GM18499 (cell line): ENCODE results near the gene CFL1.
A peak's percentile ranks its signal among the peaks of the same experiment; 100 is the strongest.
"Not testable (repeated sequence)": the region's sequence is repeated elsewhere in the genome, so short reads cannot be mapped to it uniquely, and the experiment has no call there.

Experiments used
- ATAC-seq: cut with Tn5 transposase; IDR thresholded peaks from one replicate; pipeline ENCODE4 v1.9.1; 2021; ENCODE audit warnings: moderate number of reproducible peaks; ENCODE audit not compliant: insufficient read depth, unreplicated experiment

CFL1 gene

DNA sequence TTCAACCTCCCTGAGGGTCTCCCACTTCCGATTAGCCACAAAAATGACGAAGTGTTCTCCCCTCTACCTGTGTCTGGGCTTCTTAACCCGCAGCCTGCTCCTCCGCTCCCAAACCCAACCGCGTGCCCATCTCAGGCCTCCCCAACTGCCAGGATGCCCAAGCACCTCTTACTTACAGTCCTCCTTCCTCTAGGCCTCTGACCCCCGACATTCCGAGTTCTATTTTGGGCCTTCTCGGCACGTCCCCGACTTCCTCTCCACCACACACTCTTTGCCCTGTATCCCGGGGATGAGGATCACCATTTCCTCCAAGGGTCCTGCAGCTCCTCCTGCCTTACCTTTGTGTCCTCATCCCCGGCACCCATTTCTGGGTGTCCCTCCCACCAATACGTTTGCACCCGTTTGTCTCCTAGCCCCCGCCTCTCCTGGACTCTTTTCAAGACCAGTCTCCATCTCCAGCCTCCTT lies 1.9 kb upstream of the CFL1 start:
- ATAC-seq: no peak

DNA sequence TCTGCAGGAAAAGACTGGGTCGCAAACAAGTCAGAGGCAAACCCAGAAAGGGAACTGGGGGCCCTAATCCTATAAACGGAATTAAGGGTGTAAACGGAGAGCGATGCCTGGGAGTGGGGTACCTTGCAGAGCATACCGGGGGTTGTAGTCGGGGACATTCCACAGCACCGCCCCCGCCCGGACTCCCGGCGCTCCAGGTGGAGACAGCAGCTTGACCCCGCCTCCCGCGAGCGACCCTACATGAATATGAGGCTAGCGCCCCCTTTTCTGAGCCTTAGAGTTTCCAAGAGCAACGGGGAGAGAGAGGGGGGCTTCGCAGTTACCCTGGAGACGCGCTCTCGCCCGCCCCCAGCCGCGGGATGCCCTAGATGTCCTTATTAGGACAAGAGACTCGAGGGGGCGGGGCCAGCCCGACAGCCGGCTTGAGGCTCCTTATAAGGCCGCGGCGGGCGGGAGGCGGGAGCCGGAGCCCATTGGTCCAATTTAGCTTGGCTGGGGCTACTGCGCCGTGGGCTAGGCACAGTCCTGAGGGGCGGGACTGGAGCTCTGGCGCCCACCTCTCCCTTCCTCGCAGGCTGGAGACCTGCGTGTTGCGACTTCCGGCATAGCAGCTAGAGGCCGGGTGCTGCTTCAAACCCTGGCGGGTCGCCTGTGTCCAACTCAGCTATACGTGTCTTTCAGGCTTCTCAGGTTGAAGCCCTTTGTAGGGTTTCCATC lies 1.3 kb upstream of the CFL1 start:
- ATAC-seq: peak; percentile 36

DNA sequence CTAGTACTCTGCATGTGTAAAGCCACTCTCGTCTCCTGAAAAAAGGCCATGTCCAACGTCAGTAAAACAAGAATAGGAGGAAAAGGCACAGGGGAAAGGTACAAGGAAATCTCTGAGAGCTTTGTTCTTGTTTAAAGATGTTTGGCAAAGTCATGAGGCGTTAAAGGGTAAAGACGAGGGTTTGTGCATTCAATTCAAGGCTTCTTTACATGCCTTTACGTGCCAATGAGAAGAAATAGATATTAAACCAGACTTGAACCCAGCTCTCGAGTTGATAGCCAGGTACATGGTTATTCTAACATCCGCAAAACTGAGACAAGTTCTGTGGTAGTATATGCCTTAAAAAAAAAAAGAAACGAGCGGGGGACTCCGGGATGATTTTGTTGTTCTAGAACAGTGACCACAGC lies 704 bp upstream of the CFL1 start:
- no peak for ATAC-seq

GRCh38 chr11:65857500-65857852 lies 504 bp downstream of the CFL1 start:
- ATAC-seq: no peak

DNA sequence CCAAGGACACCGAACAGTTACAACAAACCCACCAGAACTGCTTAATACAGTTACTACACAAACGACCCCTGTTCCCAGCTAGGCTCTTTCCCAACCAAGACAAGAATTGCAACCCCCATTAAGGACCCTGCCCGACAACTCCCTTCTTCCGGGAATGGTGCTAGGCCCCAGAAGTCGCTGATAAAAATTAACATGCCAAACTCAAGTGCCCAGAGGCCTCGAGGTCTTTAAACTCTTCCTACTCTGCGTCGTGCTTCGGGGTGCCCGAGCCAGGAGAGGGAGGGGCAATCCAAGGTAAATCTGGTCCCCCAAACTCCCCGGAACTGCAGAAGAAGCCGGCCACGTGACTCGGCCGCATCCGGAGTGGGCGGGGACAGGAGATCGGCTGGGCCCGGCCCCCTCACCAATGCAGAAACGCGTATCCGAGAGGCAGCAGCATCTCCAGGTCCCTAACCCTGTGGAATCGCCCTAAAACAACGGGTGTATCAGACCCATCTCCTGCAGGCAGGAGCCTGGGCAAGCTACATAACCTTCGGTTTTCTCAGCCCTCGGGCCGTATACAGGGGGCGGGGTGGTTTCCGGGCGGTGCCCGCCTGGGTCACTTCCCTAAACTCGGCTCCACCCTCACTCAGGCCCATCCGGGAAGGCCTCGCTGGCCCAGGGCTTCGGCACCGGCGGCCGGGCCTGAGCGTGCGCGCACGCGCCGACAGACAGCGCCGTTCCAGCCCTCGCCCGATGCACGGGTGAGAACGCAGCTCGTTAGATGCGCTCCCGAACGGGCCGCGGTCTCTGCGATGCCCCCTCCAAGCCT lies 1.1 kb downstream of the CFL1 start:
- ATAC-seq: no peak

- no peak for ATAC-seq
Observed at GRCh38 chr11:65855927-65856363, 2.0 kb downstream of the CFL1 start.

DNA sequence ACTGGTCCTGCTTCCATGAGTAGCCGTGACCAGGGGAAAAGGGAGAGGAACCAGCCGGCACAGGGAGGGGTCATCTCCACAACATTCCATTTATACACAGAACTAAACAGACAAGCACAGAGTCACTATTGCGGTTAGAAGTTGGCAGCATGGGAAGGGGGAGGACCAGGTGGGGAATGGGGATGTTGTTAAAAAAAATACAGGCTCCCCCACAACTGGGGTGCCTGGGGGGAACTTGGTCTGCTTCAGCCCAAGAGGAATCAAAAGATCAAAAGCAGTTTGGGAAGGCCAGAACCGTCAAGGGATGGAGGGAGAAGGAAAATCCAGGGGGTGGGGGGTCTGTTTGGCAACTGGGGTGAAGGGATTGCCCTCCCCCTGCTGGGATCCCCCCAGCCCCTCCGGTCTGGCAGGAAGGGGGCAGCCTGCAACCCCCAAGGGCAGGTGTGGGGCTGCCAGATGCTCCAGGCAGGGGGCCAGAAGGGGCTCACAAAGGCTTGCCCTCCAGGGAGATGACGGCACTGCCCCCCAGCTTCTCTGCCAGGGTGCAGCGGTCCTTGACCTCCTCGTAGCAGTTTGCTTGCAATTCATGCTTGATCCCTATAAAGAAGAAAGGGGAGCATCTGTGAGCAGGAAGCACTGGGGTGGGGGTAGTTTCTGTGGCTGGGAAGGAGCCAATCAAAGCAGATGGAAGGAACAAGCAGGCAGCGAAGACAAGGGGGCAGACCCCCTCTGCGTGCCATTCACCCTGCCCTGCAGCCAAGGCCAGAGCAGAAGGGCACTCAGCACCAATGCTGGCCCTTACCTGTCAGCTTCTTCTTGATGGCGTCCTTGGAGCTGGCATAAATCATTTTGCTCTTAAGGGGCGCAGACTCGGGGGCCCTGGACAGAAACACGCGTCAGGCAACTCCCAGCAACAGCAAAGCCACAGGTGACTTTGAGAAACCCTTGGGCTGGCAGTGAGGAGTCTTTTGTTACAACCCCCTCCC lies 2.8 kb downstream of the CFL1 start:
- no peak for ATAC-seq

DNA sequence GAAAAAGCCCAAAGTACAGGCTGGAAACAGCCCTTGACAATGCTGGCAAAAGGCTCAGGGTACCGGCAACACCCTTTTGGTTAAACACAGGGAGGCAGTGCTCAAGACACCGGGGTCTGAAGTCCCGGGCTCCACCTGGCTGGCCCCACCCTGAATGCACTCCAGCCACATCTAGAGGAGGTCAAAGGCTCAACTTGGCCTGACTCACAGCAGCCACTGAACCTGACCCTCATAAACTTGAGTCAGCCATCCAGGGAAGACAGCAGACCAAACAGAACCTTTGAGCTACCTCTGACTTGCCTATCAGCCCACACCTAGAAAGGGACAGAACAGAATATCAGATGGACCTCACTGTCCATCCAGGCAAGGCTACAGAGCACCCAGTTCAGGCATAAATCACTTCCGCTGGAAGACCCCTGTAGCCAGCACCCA lies 3.8 kb downstream of the CFL1 start:
- no peak for ATAC-seq

DNA sequence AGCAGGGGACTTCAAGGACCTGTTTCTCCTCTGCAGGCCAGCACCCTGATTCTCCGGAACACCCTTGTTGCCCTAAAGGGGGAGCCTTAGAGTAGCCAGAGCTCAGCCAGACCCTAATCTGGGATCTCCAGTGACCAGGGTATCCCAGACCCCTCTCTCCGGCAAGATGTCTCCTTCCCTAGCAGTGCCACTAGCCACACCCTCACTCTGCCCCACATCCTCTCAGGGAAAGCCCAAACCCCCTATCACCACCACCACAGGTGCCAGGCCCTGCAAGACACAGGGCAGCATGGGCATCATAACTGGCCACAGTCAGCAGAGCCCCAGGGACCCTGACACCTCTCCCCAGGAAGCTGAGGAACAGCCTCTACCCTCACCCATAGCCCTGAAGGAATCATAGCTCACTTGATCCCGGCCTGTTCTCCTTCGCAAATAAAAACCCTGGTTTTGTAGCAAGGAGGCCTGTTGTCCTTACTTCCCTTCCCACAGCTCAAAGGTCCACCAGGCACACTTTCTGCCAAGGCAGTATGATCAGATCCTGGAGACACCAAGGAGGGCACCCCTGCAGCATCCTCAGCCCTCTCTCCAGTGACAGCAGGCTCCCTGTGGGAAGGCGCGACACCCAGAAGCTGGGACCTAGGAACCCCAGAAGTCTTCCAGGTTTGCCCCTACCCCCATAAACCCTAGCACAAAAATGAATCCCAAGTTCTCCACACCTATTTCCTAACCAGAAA lies 4.6 kb downstream of the CFL1 start:
- ATAC-seq: no peak

DNA sequence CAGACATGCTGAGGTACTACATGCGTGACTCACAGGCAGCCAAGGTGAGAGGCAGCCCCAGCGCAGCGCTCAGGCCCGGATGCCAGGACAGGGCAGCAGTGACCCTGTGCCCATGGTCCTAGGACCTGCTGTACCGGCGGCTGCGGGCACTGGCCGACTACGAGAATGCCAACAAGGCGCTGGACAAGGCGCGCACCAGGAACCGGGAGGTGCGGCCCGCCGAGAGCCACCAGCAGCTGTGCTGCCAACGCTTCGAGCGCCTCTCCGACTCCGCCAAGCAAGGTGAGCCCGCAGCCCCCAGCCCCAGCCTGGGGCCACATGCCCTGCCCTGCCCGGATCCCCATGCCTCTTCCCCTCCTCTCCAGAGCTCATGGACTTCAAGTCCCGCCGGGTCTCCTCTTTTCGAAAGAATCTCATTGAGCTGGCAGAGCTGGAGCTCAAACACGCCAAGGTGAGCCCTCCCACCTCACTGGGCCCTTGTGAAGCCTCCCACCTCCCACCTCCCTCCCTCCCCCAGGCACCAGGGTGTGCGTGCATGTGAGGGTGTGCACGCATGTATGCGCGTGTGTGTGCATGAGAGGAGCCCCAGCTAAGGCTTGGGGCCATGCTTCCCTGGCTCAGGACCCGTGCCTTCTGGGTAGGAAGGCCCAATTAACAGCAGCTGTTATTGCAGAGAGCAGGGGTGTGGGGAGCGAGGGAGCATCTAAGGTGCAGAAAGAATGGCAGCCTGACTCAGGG lies 5.3 kb downstream of the CFL1 start:
- ATAC-seq: no peak

DNA sequence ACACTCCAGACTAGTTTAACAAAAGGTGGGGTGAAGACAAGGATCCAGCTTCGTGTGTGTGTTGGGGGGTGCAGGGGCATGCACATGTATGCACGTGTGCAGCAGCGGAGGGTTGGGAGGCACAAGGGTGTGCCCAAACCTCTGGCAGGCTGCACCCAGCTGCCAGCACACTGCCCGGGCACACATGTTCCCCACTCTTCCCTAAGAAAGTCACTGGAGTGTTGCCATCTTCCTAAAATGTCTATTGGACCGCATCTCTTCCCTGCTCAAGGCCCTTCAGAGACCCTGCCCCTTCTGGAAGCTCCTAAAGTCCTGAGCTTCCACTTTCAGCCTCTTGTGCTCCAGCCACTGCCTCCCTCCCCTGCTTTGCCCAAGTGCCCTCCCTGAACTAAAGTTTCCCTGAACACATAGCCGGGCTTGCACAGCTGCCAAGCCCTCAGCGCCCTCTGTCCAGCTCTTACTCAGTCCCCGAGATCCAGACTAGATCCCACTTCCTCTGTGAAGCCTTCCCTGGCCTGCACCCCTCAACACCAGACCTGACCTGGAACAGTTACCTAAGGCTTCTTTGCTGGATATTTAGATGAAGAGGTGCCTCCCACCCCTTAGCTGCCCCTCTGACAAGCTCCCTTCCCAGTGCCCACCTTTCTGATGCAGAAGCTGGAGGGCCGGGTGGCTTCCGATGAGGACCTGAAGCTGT lies 6.0 kb downstream of the CFL1 start:
- no peak for ATAC-seq

GRCh38 chr11:65851083-65851579 lies 6.8 kb downstream of the CFL1 start:
- no peak for ATAC-seq

DNA sequence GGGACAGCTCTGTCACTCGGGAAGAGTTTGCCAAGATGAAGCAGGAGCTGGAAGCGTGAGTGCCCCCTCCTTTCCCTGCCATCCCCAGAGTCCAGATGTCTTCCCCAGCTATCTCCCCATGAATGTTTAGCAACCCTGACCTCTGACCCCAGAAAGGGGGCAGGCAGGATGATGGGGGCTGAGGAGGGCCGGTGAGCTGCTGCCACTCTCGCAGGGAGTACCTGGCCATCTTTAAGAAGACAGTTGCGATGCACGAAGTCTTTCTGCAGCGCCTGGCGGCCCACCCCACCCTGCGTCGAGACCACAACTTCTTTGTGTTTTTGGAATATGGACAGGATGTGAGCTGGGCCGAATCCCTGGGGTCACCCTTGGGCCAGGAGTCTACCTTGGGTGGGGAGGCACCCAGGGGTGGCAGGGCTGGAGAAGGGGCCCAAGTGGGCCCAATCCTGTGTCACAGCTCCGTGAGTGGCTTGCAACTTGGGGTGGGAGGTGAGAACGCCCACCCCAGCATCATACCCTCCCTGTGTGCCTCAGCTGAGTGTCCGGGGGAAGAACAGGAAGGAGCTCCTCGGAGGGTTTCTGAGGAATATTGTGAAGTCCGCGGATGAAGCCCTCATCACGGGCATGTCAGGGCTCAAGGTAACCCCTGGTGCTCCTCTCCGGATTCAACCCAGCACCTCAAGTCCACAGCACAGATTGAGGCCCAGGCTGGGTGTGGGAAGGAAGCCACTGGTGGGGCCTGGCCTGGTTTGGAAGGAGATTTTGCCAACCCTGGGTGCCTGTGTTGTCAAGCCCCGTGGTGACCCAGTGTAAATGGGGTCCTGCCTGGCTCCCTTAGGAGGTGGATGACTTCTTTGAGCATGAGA lies 7.5 kb downstream of the CFL1 start:
- no peak for ATAC-seq

- ATAC-seq: no peak
Observed at GRCh38 chr11:65849771-65850216, 8.2 kb downstream of the CFL1 start.

DNA sequence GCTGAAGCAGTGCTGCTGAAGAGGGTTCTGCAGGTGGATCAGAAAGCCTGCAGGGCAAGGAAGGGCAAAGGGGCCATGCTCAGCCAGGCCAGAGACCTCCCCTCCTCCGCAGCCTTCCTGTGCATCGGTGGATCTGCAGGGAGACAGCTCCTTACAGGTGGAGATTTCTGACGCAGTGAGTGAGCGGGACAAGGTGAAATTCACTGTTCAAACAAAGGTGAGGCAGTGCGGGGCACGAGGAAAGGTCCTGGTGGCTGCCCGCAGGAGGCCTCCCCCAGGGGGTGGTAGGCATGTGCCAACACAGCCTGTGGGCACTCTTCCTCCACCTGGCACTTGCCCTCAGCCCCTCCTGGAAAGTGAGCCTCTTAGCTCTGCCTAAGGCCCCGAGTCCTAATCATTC lies 8.6 kb downstream of the CFL1 start:
- ATAC-seq: no peak

- not testable (repeated sequence) for ATAC-seq
Observed at GRCh38 chr11:65848693-65849092, 9.3 kb downstream of the CFL1 start.

DNA sequence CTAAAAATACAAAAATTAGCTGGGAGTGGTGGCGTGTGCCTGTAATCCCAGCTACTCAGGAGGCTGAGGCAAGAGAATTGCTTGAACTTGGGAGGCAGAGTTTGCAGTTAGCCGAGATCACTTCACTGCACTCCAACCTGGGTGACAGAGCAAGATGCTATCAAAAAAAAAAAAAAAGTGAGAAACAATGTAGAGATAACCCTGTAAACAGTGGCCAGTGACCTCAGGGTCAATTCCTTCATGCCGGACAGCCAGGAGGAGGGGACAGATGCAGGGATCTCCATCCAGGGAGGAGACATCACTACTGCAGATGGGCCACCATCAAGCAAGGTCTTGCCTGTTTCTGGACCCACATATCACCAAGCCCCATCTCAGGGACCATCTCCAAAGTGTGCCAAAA lies 10.2 kb downstream of the CFL1 start:
- ATAC-seq: no peak
